GM19467 (cell line): ENCODE results near the gene AATF.

ENCODE experiments used
- ATAC-seq: cut with Tn5 transposase; IDR thresholded peaks from one replicate; pipeline ENCODE4 v1.9.1; 2021; ENCODE audit warnings: mild to moderate bottlenecking, moderate library complexity; ENCODE audit not compliant: unreplicated experiment

AATF gene

GRCh38 chr17:36930583-36930900 lies 18.2 kb upstream of the AATF start:
- ATAC-seq, result no peak

GRCh38 chr17:36931096-36931696 lies 17.6 kb upstream of the AATF start:
- no peak for ATAC-seq

GRCh38 chr17:36931697-36932382 lies 16.9 kb upstream of the AATF start:
- no peak for ATAC-seq

- ATAC-seq, result no peak
These were observed 16.4 kb upstream of the AATF start for GRCh38 chr17:36932383-36932693.

GRCh38 chr17:36932694-36933511 lies 15.9 kb upstream of the AATF start:
- no peak for ATAC-seq

- no peak for ATAC-seq
These were observed 15.1 kb upstream of the AATF start for GRCh38 chr17:36933512-36934143.

GRCh38 chr17:36934144-36934691 lies 14.5 kb upstream of the AATF start:
- no peak for ATAC-seq

- ATAC-seq, result no peak
These were observed 13.8 kb upstream of the AATF start for GRCh38 chr17:36934692-36935630.

- ATAC-seq, result no peak
These were observed 12.9 kb upstream of the AATF start for GRCh38 chr17:36935671-36936454.

GRCh38 chr17:36936455-36937000 lies 12.2 kb upstream of the AATF start:
- no peak for ATAC-seq

- ATAC-seq, result no peak
These were observed 11.5 kb upstream of the AATF start, which contains the start of gene LHX1 for GRCh38 chr17:36937001-36937958. Gene LHX1, plus strand, starts transcription at chr17:36937475. Its CDS starts 723 bp downstream, at chr17:36938198.

- no peak for ATAC-seq
These were observed 10.7 kb upstream of the AATF start for GRCh38 chr17:36937959-36938565.

- no peak for ATAC-seq
These were observed 10.1 kb upstream of the AATF start for GRCh38 chr17:36938566-36939051.

- ATAC-seq, result no peak
These were observed 9.5 kb upstream of the AATF start for GRCh38 chr17:36939052-36939801.

- no peak for ATAC-seq
These were observed 8.9 kb upstream of the AATF start for GRCh38 chr17:36939802-36940312.
